ENCODE measurements around the gene BAZ1B.
"Not testable (repeated sequence)": the region's sequence is repeated elsewhere in the genome, so short reads cannot be mapped to it uniquely, and the experiment has no call there.

BAZ1B gene

DNA sequence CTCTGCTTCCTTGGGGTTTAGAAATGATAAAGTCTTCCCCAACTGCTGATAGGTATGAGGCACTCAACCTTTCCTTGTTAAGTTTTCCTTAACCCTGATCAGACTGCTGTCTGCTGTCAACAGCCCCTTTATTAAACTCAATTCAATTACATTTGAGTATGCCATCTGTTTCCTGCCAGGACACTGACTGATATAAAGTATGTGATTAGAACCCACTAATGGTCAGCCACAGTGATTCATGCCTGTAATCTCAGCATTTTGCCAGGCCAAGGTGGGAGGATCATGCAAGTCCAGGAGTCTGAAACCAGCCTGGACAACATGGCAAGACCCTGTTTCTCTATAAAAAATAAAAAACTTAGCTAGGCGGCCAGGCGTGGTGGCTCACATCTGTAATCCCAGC is 18.1 kb downstream of the BAZ1B start:
- no peak for DNase-seq

DNA sequence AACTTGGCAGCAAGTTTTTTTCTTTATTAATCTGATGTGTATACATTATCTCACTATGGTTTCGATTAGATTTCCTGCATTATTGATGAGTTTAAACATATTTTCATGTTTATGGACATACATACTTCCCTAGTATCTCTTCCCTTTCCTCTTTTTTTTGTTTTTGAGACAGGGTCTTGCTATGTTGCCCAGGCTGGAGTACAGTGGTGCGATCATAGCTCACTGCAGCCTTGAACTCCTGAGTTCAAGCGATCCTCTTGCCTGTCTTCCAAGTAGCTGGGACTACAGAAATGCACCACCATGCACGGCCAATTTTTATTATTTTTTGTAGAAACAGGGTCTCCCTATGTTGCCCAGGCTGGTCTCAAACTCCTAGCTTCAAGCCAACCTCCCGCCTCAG is 18.9 kb downstream of the BAZ1B start:
- no peak for DNase-seq

DNA sequence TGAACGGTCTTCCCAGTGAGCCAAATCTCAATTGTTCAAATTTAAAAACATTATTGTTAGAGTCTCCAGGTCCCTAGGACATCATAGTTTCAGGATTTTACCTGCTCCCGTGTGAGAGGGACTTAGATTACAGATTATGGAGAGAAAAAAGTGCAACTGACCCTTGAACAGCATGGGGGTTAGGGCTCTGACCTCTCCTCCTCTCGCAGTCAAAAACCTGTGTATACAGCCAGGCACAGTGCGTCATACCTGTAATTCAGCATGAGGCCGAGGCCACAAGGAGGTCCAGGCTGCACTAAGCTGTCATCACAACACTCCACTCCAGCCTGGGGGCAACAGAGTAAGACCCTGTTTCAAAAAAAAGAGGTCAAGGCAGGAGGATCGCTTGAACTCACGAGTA is 25.5 kb downstream of the BAZ1B start:
- DNase-seq = no peak

DNA sequence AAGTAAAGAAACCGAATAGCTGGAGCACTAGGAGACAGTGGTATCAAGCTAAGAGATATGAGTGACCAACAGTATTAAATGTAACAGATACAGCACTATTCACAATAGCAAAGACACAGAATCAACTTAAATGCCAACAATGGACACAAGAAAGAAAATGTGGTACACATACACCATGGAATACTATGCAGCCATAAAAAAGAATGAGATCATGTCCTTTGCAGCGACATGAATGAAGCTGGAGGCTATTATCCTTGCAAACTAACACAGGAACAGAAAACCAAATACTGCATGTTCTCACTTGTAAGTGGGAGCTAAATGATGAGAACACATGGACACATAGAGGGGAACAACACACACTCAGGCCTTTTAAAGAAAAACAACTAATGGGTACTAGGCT is 26.6 kb downstream of the BAZ1B start:
- not testable (repeated sequence) for DNase-seq

DNA sequence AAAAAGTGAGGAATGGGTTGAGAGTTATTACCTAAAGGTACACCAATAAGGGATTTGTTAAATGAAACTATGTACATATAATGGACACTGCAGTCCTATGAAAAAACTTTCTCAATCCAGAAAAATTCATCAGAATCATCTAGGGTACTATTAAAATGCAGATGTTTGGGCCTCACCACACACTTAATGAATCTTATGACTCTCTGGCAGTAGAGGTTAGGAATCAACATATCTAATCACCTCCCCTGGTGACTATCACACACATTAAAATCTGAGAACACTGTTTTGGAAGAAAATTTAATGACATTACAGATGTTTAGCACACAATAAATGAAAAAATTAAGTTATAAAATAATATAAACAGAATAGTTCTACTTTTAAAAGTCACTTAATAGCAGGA is 32.1 kb downstream of the BAZ1B start:
- no peak for DNase-seq

DNA sequence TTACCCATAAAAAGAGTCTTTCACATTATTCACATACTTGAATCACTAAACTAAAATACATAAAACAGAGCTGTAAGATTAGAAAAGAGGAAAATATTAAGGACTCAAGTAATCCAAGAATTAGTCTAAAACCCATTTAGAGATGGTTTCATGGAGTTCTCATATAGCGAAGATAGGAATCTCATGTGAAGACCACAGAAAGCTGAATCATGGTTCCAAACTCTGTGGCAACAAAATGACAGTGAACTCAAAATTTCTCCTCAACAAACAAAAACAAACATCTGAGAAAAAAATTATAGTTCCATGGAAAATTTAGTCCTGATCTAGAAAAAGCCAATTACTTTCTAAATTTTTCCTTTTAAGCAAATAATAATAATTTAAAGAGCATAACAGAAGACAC is 34.6 kb downstream of the BAZ1B start:
- DNase-seq = no peak

DNA sequence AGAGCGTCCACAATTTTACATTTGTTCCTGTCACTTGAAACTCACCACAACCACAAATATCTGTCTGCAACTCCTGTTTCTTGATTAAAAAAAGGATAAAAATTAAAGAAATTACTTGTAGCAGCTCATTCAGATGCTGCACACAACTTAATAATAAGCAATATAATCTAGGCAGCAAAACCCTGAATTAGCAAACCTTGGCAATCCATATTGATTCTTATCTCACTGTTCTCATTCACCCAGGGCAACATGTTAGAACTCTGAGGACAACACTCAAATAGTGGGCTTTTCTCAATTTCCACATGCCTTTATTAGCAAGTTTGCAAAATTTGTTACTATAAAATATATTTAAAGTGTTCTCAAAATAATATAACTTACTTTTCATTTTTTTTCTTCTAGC is 38.9 kb downstream of the BAZ1B start:
- DNase-seq = no peak

DNA sequence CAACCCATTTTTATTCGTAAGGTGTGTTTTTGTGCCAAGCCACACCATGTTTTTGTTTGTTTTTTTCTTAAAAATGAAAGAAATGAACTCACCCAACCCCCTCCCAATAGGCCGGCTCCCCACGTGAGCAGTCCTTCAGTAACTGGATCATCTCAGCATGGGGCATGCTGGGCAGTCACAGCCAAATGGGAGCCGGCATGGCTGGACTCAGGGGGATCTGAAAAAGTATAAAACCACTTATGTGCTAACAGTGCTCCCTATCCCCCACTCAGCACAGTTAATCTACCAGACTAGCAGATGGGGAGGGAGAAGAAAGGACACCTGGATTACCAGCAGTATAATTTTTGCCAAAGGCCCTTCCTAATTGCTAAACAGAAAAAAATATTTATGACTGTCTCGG is 39.3 kb downstream of the BAZ1B start:
- no peak for DNase-seq

DNA sequence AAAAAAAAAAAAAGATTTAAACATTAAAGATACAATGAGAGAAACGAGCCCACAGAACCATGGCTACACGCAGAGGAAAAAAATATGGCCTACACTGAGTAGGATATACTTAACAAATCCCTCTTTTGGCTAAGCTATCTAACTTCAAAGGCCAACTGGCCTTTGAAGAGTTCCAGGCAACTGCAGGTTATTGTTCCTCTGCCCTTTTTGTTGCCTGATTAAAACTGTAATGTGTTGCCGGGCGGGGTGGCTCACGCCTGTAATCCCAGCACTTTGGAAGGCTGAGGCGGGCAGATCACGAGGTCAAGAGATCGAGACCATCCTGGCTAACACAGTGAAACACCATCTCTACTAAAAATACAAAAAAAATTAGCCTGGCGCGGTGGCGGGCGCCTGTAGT is 40.6 kb downstream of the BAZ1B start:
- DNase-seq = not testable (repeated sequence)

DNA sequence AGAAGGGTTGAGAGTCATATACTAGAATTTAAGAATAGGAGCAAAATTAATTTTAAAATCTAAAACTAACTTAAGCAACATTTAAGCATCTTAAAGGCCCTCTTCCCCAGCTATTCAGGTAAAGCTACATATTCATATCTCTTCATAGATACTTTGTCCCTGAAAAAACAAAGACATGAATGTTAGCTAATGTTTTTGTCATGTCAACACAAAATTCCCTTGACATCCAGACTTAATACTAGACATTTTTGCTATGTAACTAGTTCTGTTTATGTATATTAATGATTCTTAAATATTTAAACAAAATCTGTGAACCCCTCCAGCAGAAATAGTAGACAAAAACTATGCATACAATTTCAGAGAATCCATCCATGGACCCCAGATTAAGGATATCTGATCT is 43.5 kb downstream of the BAZ1B start:
- DNase-seq = no peak

DNA sequence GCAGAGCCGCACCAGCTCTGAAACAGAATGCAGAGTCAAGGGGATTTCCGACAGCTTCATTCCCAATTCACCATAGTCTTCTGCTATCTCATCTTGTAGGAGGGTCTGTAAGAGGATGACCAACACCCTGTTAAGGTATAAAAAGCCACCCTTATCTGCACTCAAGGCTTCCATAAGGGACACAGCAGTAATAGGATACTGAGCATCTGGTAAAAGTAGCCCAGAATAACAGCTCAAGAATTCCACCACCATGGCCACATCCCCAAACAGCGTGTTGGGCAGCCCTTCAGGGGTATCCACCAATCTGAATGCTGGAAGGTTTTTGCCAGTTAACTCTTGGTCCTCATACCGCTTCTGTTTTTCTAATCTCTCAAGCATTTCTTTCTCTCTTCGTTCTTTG is 44.7 kb downstream of the BAZ1B start:
- DNase-seq = no peak

DNA sequence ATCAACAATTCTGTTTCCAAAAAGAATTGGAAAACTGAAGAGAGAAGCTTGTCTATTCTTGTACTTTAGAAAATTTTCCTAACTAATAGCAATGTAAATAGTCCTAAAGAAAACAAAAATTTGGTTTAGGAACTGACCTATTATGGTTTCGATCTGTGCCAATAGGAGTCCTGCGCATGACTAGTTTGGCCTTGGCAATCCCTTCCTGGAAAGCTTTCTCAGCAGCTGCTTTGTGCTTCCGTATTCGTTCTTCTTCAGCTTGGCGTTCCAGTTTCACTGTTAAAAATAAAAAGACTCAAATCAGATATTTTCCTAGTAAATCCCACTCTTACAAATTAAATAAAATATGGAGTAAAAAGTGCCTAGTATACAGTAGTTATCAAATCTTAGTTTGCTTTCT is 51.9 kb downstream of the BAZ1B start:
- no peak for DNase-seq

DNA sequence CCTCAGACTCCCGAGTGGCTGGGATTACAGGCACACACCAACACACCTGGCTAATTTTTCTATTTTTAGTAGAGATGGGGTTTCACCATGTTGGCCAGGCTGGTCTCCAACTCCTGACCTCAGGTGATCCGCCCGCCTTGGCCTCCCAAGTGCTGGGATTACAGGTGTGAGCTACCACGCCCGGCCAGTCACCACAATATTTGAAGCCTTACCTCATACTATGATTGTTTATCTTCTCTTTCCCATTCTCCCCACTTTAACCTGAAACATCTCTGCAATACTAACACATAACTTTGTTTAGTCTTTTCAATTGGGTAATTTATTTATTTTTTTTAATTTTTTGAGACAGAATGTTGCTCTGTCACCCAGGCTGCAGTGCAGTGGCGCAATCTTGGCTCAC is 55.0 kb downstream of the BAZ1B start:
- DNase-seq = not testable (repeated sequence)

DNA sequence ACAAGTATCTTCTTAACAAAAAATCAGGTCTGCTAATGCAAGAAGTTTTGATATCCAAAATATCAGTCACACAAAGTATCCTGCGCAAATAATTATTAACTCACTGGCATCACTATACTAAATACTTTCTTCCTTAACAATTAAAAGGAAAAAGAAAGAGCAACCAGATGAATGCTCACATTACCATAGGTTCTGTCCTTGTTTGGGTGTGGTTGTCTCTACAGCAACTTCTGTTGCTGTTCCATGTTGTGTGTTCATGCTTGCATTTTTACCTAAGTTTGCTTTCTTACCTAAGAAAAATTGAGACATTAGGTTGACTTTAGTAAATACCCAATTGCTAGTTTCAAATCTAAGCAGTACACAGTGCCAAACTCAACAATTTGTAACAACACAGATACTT is 56.0 kb downstream of the BAZ1B start:
- DNase-seq = no peak

DNA sequence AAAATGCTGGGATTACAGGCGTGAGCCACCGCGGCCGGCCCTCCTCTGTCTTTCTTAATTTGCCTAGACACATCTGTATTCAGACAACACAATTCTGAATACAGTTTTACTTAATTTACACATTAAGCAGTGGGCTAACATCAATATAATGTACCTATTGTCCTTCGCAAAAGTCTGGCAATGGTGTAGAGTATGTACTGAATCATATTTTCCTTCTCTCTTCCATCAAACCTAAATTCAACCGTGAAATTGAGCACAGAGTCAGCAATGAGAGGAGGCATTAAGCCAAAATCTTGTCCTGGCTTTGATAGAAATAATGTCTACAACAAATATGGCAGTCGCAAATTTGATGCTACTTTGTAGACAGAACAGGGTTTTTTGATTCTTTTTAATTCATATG is 58.1 kb downstream of the BAZ1B start:
- no peak for DNase-seq

DNA sequence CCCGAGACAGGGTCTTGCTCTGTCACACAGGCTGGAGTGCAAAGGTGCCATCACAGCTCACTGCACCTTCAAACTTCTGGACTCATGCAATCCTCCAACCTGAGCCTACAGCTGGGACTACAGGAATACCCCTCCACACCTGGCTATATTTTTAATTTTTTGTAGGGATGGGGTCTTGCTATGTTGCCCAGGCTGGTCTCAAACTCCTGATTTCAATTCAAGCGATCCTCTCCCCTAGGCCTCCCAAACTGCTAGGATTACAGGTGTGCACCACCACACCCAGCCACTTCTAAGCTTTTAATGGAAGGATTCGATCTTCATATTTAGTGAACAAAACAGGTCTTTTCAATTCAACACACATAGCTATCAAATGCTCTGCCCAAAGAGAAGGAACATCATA is 58.8 kb downstream of the BAZ1B start:
- no peak for DNase-seq

DNA sequence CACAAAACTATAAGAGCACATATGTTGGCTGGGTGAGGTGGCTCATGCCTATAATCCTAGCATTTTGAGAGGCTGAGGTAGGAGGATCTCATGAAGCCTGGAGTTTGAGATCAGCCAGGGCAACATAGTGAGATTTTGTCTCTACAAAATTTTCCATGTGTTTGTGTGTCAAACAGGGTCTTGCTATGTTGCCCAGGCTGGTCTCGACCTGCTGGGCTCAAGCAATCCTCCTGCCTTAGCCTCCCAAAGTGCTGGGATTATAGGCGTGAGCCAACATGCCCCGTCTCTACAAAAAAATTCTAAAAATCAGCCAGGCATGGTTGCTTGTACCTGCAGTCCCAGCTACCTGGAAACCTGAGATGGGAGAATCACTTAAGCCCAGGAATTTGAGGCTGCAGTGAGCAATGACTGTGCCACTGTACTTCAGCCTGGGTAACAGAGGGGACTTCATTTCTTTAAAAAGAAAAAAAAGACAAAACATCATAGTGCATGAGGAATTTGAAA is 60.3 kb downstream of the BAZ1B start:
- no peak for DNase-seq

DNA sequence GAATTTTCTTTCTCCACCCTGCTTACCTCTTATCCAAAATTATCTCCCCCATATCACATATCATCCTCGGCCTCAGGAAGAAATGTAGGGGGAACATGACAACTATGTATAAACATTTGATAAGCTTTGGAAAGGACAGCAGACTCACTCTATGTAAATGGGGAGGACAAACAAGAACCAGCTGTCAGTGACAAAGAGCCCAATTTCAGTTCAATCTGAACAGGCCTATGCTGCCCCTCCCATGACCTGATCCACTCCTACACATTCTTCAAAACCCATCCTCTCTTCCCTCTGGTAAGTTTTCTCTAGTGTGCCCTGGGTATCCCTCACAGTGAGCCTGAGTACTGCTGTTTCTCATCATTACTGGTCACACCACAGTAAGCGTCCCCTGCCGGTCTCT is 67.7 kb downstream of the BAZ1B start:
- DNase-seq = no peak

DNA sequence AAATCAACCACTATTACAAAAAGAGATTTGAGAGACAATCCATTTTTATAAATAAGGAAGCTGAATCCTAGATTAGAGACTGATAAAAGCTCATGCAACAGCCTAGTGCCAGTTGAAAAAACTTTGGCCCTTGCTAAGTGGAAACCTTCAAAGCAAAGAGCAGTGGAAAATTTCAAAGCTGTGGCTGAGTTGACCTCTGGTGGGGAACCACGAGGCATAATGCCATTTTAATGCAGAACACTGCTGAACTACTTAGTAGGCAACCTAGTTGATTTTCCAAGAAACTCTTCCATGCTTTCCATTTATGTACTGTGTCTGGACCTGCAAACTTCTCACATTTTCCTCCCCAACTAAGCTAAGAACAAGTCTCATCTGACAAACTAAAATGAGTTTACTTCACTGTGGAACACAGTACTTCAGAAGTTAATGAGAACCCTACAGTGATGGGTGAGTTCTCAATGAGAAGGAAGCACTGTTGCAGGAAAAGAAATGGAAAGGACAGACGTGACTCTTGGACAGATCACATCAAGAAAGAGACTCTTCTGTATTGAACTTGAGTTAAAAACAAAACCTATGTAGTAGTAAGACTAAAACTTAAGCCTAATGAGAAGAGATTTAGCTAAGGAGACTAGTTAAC is 69.0 kb downstream of the BAZ1B start:
- no peak for DNase-seq

DNA sequence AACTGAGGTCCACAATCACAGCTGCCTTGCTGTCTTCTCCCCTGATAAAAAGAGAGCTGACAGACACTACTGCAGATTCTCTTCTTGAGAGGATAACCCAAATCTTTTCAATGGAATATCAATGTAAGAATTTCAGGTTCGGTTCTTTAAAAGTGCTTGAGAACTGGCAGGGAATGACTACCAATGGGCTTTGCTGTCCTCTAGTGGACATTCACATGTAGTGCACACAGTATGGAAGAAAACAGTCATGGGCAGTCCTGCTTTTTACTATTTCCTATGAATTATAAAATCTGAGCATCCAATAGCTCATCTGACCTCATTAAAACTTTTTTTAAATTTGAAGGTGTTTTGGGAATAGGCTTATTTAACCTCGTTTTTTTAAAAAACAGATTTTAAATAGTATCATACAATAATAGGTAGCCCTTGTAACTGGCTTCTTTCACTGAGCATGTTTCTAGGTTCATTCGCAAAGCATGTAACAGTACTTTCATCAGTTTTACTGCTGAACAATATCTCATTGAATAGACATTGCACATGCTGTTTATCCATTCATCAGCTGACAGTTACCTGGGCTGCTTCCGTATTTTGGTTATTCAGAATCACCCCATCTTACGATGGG is 70.2 kb downstream of the BAZ1B start:
- peak; percentile 75 for DNase-seq

DNA sequence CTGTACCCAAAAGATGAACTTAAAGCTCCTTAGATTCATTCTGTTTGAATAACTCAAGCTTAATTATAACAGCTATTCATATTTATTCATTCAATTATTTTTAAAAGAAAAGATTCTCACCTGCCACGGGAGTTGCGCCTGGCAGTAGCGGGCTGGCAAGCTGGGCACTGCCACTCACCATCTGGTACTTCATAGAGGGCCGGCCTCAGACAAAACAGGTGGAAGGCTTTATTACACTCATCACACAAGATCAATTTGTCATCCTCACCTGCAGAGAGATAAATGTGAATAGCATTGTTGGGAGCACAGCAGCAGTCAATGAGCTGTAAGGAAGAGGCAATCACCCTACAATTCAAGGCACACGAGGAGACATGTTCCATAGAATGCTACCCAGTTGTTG is 72.7 kb downstream of the BAZ1B start:
- DNase-seq = no peak

DNA sequence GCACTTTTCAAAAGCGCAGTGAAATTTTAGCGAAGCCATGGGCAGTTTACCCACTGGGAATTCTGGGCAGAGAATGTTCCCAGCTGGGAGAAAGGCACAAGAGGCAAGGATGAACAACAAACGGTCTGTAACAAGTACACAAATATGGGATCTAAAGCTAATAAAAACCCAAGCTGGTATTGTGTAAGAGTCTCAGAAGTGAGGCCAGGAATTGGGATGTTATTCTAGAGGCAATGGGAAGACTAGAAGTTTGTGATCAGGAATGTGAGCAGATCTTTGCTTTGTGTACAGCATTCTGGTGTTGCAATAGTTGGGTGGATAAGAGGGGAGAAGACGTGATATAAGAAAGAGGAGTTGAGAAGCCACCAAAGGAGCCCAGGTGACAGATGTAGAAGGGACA is 73.5 kb downstream of the BAZ1B start:
- DNase-seq = no peak

DNA sequence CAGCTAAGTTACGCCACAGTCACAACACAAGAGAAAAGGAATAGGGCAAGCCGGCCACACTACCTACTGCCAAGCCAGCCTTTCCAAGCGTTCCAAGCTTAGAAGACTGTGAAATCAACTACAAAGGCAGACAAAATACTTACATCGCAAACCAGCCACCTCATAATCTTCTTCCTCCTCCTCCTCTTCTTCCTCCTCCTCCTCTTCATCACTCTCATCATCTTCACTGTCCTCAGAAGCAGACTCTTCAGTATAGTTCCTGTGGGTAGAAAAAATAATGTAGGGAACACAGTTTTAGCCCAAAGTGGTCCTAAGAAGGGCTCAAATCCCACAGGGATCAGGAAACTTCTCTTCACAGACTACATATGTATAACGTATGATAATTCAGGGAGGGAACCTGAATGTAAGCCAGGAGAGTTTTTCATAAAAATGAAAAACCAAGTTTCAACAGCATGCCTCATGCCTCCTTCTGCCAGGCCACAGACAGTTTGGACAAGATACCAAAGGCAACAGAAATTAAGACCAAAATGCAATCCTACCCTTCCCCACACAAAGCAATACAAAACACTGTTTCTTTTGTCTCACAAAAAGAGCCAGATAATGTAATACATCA is 74.9 kb downstream of the BAZ1B start:
- no peak for DNase-seq

DNA sequence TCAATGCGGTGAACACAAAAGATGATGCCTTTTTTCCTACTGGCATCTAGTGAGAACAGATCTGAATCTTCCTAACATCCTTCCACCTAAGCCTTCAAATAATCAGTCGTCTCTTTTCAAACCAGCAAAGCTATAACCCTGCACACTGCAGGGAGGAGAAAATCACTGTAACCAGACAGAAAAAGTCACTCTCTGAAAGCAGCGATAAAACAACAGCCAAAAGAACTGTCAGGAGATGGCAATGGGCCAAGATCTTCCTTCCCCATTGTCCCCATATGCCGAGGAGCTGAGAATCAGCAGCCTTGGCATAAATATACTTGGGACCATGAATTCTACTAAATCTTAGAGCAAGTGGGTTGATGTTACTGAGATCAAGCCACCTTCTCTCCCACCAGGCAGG is 75.4 kb downstream of the BAZ1B start:
- peak; percentile 35 for DNase-seq
